ENCODE data around the gene ZBTB14. TPM values are rescaled to one million over a fixed set of nuclear protein-coding genes. Genes with fewer than 3 reads are reported as not detected.

Gene ZBTB14
- total RNA-seq, 1 experiment from 2014 or later = 15.5 TPM

- H2AFZ ChIP-seq (ENCODE audit: low read length) = no peak overlapping the region
- no peak overlapping the region for H3K23ac ChIP-seq (ENCODE audit: insufficient read length, low read depth, low read length)
- H3K23me2 ChIP-seq (ENCODE audit: insufficient read length, low read depth, low read length, poor library complexity, severe bottlenecking) = no peaks in the 10 kb centered on the region
- H3T11ph ChIP-seq (ENCODE audit: low read length) = no peak overlapping the region
- no peak overlapping the region for H4K91ac ChIP-seq (ENCODE audit: insufficient read length, low read depth, low read length)
- H3K79me1 ChIP-seq (ENCODE audit: insufficient read depth, low read depth, low read length, poor library complexity, severe bottlenecking) = no peaks in the 10 kb centered on the region
- no peak overlapping the region for H2BK20ac ChIP-seq (ENCODE audit: low read depth, low read length, poor library complexity, severe bottlenecking)
- no peaks in the 10 kb centered on the region for H4K20me1 ChIP-seq (ENCODE audit: control insufficient read depth, insufficient read depth, insufficient read length)
- Mint-ChIP-seq H3K27me3 (ENCODE audit: low read depth) (peaks cover 3% of the 10 kb centered on the region; the same call in 1 of the 2 replicates), H3K4me1 (no peaks in the 10 kb centered on the region), H3K27ac (no peak overlapping the region), H3K9me3 (no peaks in the 10 kb centered on the region), H3K36me3 (ENCODE audit: insufficient read depth in 1 of 3, low read depth in 3 of 3) (no peaks in the 10 kb centered on the region), H3K4me3 (no peak overlapping the region)
- H3K27me3 ChIP-seq (ENCODE audit: insufficient read depth, low read length) = no peaks in the 10 kb centered on the region
- no peak for TF ChIP-seq CTCF (conservative IDR thresholded peaks at IDR 0.05)
- H2BK12ac ChIP-seq (ENCODE audit: insufficient read length, low read depth, low read length) = no peak overlapping the region
- H3K79me2 ChIP-seq (ENCODE audit: insufficient read depth, low read length) = no peaks in the 10 kb centered on the region
- no peak overlapping the region for H3K14ac ChIP-seq (ENCODE audit: insufficient read depth, low read length)
- no peak overlapping the region for H3K56ac ChIP-seq (ENCODE audit: insufficient read length, low read depth, low read length)
- no peaks in the 10 kb centered on the region for H3K4me1 ChIP-seq (ENCODE audit: insufficient read depth, low read length)
- H3K27ac ChIP-seq (ENCODE audit: insufficient read length, low read depth, low read length) = no peak overlapping the region
- H4K5ac ChIP-seq (ENCODE audit: insufficient read length, low read depth, low read length) = no peak overlapping the region
- H3K9me3 ChIP-seq (ENCODE audit: control insufficient read depth, low read depth, low read length) = no peaks in the 10 kb centered on the region
- no peak overlapping the region for H2AK5ac ChIP-seq (ENCODE audit: insufficient read length, low read length)
- H4K8ac ChIP-seq (replicated peaks; ENCODE audit: insufficient read length, low read depth, low read length) = no peak overlapping the region
- H3K4ac ChIP-seq (ENCODE audit: low read depth, low read length) = no peak overlapping the region
- H2BK15ac ChIP-seq (ENCODE audit: low read depth, low read length) = no peak overlapping the region
- no peak overlapping the region for H3K9ac ChIP-seq (ENCODE audit: extremely low read depth, insufficient read length, low read length)
- DNase-seq = no peak
- no peak overlapping the region for H2BK5ac ChIP-seq (ENCODE audit: insufficient read length, low read length)
- no peak overlapping the region for H3K18ac ChIP-seq (ENCODE audit: insufficient read length, low read depth, low read length)
- H3K4me2 ChIP-seq (ENCODE audit: insufficient read depth, insufficient read length, low read length) = no peak overlapping the region
- H2BK120ac ChIP-seq (ENCODE audit: low read depth, low read length, poor library complexity, severe bottlenecking) = no peak overlapping the region
Observed at GRCh38 chr18:5250603-5251002, 44.9 kb downstream of the ZBTB14 start.
